ENCODE data around the gene MICAL2.

Gene MICAL2

DNA sequence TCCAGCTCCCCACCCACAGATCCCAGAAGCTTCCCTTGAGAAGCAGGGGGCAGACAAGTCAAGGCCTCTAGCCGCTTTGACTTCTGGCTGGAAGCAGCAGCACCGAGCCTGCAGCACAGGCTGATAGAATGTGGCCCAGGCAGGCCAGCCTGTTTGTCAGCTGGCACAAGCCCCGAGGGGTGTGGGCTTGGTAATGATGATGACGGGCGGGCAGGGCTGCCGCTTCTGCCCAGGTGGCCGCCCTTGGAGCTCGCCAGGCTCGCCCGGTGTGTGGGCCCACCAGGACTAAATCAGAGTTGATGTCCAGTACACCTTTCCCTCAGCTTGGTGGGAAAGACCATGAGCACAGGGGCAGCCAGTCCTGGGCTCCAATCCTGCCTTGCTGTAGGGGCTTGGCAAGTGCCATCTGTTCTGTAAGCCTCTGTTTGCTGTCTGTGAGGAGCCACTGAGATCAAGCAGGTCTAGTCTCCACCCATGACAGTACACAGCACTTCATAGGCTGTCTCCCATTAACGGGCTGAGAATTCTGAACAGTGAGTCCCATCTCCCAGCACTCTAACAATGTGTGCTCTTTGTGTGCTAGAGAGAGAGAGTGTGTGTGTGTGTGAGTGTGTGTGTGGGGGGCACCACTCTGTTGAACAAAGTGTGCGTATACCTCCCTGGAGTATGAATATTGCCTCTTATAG is 26.8 kb downstream of the MICAL2 start:
- no peak for TF ChIP-seq SIN3A (IDR thresholded peaks at IDR 0.05; ENCODE audit: borderline replicate concordance, insufficient read depth, low read length)
- TF ChIP-seq POLR2AphosphoS5 (IDR thresholded peaks at IDR 0.05; ENCODE audit: low read depth, low read length): no peak
- no peak for TF ChIP-seq TAF1 (IDR thresholded peaks at IDR 0.05; ENCODE audit: borderline replicate concordance, insufficient read depth, low read length)
- TF ChIP-seq, protein P1, sequence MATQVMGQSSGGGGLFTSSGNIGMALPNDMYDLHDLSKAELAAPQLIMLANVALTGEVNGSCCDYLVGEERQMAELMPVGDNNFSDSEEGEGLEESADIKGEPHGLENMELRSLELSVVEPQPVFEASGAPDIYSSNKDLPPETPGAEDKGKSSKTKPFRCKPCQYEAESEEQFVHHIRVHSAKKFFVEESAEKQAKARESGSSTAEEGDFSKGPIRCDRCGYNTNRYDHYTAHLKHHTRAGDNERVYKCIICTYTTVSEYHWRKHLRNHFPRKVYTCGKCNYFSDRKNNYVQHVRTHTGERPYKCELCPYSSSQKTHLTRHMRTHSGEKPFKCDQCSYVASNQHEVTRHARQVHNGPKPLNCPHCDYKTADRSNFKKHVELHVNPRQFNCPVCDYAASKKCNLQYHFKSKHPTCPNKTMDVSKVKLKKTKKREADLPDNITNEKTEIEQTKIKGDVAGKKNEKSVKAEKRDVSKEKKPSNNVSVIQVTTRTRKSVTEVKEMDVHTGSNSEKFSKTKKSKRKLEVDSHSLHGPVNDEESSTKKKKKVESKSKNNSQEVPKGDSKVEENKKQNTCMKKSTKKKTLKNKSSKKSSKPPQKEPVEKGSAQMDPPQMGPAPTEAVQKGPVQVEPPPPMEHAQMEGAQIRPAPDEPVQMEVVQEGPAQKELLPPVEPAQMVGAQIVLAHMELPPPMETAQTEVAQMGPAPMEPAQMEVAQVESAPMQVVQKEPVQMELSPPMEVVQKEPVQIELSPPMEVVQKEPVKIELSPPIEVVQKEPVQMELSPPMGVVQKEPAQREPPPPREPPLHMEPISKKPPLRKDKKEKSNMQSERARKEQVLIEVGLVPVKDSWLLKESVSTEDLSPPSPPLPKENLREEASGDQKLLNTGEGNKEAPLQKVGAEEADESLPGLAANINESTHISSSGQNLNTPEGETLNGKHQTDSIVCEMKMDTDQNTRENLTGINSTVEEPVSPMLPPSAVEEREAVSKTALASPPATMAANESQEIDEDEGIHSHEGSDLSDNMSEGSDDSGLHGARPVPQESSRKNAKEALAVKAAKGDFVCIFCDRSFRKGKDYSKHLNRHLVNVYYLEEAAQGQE (IDR thresholded peaks at IDR 0.05; ENCODE audit: insufficient read depth in 1 of 2, low read depth in 2 of 2, low read length in 2 of 2): no peak
- TF ChIP-seq FOXP2 (optimal IDR thresholded peaks at IDR 0.05; ENCODE audit: borderline replicate concordance, extremely low read depth, extremely low read length, insufficient read depth): no peak

DNA sequence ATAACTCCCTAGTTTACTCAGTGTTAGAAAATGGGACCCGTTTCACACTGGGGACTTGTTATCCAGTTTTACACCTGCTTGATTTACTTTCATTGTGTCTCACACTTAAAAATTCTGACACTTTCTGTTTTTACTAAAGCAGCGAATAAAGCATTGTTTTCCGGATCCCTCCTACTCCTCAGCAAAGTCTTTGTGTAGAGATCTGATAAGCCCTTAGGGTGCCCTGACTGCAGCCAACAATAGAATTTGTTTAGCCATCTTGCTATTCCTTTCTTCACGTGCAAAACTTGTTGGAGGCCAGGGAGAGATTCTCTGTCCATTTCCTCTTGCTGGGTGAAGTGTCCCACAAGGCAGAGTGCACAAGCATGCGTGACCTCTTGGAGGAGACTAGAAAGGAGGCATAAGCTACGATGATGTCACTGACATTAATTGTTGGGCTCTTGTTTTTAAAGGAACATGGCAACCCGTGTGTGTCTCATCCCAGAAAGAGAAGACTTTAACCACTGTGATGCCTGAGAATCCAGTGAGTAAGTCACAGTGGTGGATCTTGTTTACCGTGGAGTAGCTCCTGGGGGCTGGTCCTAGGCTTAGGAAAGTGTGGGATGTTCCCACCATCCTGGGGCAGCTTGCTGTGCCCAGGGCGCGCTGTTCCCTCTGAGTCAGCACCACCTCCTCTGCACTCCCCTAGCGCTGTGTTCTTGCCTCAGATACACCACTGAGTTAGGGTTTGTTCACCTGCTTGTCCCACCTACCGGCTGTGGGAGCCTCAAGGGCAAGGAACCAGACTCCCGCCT is 27.7 kb downstream of the MICAL2 start:
- no peak for TF ChIP-seq POLR2AphosphoS5 (IDR thresholded peaks at IDR 0.05; ENCODE audit: low read depth, low read length)
- TF ChIP-seq, protein P1 (IDR thresholded peaks at IDR 0.05; ENCODE audit: insufficient read depth in 1 of 2, low read depth in 2 of 2, low read length in 2 of 2): 0 out of 4 replicates have a peak, but pooled peaks of 1 of the 2 experiments have one; percentile 28

DNA sequence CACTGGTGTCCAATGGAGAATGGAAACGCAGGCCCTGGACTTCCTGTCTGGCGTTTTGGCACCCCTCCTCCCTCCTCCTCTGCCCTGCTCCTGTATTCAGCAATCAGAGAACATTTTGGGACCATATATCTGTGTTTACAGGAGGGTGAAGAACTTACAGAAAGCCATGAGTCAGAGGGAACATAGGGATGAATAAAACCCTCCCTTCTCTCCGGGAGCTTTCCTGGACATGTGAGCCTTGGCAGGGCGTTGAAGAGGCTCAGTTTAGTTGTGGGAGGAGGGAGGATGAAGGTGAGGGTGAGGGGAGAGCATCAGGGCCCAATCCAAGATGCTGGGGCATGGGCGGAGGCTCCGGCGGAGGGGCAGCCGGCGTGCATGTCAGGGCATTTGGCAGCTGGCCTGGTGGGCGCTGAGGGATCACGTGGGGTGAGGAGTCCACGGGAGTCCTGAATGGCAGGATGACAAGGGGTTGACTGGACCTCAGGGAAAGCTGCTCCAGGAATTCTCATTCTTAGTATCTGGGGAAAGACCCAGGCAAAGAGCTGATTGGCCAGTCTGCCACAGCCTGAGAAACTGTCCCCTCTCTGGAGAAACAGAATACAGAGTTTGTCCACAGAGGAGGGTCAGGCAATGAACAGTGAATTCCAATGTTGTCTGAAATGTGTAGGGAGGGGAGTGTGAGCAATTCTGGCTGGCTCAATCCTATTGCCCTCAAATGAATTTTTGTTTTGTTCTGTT is 28.9 kb downstream of the MICAL2 start:
- TF ChIP-seq, protein P1 (IDR thresholded peaks at IDR 0.05; ENCODE audit: insufficient read depth in 1 of 2, low read depth in 2 of 2, low read length in 2 of 2): no peak
- TF ChIP-seq TAF1 (IDR thresholded peaks at IDR 0.05; ENCODE audit: borderline replicate concordance, insufficient read depth, low read length) (no peak), FOXP2 (optimal IDR thresholded peaks at IDR 0.05; ENCODE audit: borderline replicate concordance, extremely low read depth, extremely low read length, insufficient read depth) (no peak), POLR2AphosphoS5 (IDR thresholded peaks at IDR 0.05; ENCODE audit: low read depth, low read length) (no peak), SIN3A (IDR thresholded peaks at IDR 0.05; ENCODE audit: borderline replicate concordance, insufficient read depth, low read length) (no peak)

DNA sequence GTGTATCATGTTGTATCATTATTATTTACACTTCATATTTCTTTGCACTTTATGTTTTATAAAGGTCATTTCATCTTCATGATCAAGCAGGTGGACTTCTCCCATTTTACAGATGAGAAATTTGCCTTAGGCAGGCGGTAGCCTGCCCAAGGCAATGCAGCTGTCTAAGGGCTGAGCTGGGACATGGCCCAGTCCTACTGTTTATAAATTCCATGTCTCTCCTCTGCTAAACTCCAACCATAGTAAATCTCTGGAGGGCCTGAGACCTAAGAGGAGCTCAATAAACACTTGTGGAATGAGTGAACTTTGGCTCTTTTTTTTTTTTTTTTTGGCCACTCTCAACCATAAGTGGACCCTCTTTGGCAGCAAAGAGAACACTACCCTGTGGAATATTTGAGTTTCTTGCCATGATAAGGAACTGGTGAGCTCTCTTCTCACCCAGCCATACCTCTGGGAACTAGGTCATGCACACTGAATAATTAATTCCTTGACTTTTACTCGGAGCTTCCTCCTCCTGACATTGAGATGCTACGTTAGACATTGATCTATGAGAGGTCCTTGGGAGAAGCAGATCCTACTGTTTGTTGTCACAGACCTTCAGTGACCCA is 29.9 kb downstream of the MICAL2 start:
- TF ChIP-seq FOXP2 (optimal IDR thresholded peaks at IDR 0.05; ENCODE audit: borderline replicate concordance, extremely low read depth, extremely low read length, insufficient read depth) (no peak), POLR2AphosphoS5 (IDR thresholded peaks at IDR 0.05; ENCODE audit: low read depth, low read length) (no peak), SIN3A (IDR thresholded peaks at IDR 0.05; ENCODE audit: borderline replicate concordance, insufficient read depth, low read length) (no peak), TAF1 (IDR thresholded peaks at IDR 0.05; ENCODE audit: borderline replicate concordance, insufficient read depth, low read length) (no peak)
- TF ChIP-seq, protein P1 (IDR thresholded peaks at IDR 0.05; ENCODE audit: insufficient read depth in 1 of 2, low read depth in 2 of 2, low read length in 2 of 2): no peak

Data from PFSK-1 (cell line).